GM12891 (cell line): ENCODE measurements around the gene HMG20B.

Experiments used
- DNase-seq: peaks from one replicate; pipeline ENCODE4 v3.0.0; 2011; ENCODE audit warnings: low spot score; ENCODE audit not compliant: insufficient read length
- FAIRE-seq: peaks from 2 replicates; lab custom pipeline; 2011; peaks lifted over from hg19 to GRCh38; lab: Jason Lieb, UNC
- PAX5 ChIP-seq: IDR thresholded peaks from 2 replicates; pipeline ENCODE4 v1.6.1; 2011; ENCODE audit warnings: low read length, moderate library complexity, mild to moderate bottlenecking; ENCODE audit not compliant: insufficient read depth, severe bottlenecking
- POLR2A ChIP-seq: IDR thresholded peaks from 2 replicates; pipeline ENCODE4 v1.6.1; 2011; ENCODE audit warnings: low read depth, low read length, control low read depth
- POLR2AphosphoS5 ChIP-seq: IDR thresholded peaks from 2 replicates; pipeline ENCODE4 v1.6.1; 2011; ENCODE audit warnings: low read depth, low read length, control low read depth
- POU2F2 ChIP-seq: IDR thresholded peaks from 2 replicates; pipeline ENCODE4 v1.6.1; 2011; ENCODE audit warnings: low read depth, mild to moderate bottlenecking, control low read depth, low read length, moderate library complexity
- SPI1 ChIP-seq: IDR thresholded peaks from 2 replicates; pipeline ENCODE4 v1.6.1; 2011; ENCODE audit warnings: low read depth, low read length, control low read depth
- TAF1 ChIP-seq: IDR thresholded peaks from 2 replicates; pipeline ENCODE4 v1.6.1; 2011; ENCODE audit warnings: low read depth, low read length, control low read depth

The HMG20B gene

DNA sequence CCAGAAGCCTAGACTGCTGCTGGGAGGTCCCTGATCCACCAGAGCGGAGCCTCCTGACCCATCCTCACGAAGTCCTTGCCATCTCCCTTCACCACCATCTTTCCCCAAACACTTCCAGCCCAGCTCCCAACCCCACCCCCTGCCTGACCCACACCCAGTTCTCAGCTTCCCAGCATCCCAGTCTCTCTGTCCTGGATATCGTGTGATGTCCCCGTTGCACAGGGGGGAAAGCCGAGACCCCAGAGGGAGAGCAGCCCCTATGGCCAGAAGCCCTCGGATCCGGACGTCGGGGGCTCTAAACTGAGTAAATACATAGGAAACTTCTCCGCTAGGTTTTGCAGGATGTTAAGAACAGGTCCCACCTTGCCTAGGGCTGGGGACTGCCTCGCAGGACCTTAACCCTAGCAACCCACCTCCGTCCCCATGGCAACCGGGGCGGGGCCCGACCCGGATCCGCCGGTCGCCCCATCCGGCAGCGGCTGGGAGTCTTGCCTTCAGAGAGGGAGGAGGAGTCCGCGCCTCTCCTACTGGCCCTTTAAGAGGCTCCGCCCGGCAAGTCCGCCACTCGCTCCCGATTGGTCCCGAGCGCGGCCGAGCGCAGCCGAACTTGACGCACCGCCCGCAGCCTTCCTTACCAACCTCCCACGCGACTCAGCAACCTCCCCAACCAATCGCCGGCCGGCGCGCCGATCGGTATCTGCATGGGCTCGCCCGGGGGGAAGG lies 451 bp upstream of the HMG20B start:
- TF ChIP-seq POU2F2, result no peak
- no peak for TF ChIP-seq TAF1
- no peak for TF ChIP-seq SPI1
- no peak for TF ChIP-seq POLR2AphosphoS5
- FAIRE-seq, result peak; percentile 100

DNA sequence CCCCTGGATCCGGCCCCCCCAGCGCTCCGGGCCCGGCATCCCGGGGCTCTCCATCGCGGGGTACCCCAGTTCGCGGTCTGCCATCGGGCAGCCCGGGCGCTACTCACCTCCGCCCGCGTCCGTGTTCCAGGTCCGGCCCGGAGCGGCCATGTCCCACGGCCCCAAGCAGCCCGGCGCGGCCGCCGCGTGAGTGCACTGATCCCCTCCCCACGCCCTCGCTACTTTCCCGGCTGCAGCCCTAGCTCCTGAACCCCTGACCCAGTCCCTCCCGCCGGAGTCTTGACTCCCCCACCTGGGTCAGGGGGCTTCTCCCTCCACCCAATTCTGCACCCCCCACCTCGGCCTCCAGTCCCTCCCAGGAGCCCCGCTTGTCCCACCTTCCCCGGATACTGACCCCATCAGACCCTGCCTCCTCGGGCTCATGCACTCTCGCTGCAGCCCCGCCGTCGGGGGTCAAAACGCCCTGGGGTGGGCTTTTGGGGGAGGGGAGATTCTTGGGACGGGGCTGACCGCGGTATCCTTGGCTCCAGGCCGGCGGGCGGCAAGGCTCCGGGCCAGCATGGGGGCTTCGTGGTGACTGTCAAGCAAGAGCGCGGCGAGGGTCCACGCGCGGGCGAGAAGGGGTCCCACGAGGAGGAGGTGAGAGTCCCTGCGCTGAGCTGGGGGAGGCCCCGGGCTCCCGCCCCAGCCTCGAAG lies 566 bp downstream of the HMG20B start:
- FAIRE-seq (no peak), DNase-seq (no peak)
- TF ChIP-seq TAF1 (no peak), SPI1 (no peak), PAX5 (no peak), POLR2A (no peak), POU2F2 (no peak), POLR2AphosphoS5 (no peak)

More for the DNA sequence above, 451 bp upstream of the HMG20B start:
- DNase-seq, result peak; percentile 98

DNA sequence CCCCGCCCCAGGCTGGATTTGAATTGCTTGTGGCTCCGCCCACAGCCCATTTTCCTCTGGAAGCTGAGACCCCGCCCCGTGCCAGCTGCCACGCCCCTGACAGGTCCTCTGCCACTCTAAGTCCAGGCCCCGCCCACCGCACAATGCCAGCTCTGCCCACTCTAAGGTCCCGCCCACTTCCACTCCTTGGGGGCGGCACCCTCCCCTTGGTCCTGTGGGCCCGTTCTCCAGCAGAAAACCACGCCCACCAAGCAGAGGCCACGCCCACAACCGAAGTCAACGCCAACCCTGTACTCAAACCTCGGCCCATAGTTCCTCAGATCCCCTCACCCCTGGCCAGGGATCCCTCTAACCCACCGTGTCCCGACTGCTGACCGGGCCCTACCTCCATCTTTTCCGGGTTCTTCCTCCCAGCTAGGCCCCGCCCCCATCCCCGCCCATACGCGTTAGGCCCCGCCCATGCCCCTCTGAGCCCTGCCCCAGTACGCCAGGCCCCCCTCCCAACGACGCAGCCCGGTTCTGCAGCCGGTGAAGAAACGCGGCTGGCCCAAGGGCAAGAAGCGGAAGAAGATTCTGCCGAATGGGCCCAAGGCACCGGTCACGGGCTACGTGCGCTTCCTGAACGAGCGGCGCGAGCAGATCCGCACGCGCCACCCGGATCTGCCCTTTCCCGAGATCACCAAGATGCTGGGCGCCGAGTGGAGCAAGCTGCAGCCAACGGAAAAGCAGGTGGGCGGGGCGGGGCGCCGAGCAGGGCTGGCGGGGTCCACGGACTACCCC lies 1.3 kb downstream of the HMG20B start:
- TF ChIP-seq SPI1, result no peak
- no peak for TF ChIP-seq PAX5
- TF ChIP-seq POLR2AphosphoS5, result no peak
- no peak for TF ChIP-seq POU2F2
- TF ChIP-seq TAF1, result no peak
- TF ChIP-seq POLR2A, result no peak
- DNase-seq (peak; percentile 87), FAIRE-seq (peak; percentile 97)

DNA sequence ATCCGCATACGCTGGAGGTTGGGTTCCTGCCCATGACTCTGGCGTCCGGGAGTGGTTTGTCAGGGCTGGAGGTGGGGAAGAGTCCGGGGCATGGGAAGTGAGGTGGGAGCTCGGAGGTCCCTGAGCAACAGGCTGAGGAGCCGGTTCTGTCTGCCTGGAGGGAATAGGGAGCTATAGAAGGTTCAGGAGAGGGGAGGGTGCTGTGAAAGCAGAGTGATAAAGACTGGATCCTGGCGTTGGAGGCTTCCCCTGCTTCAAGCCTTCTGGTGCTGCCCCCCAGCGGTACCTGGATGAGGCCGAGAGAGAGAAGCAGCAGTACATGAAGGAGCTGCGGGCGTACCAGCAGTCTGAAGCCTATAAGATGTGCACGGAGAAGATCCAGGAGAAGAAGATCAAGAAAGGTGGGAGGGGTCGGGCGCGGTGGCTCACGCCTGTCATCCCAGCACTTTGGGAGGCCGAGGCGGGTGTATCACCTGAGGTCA lies 2.6 kb downstream of the HMG20B start:
- no peak for DNase-seq
- FAIRE-seq, result no peak
- TF ChIP-seq POLR2AphosphoS5, result no peak
- no peak for TF ChIP-seq POLR2A
- TF ChIP-seq TAF1, result no peak
- TF ChIP-seq POU2F2, result no peak
- TF ChIP-seq SPI1, result no peak
- no peak for TF ChIP-seq PAX5

DNA sequence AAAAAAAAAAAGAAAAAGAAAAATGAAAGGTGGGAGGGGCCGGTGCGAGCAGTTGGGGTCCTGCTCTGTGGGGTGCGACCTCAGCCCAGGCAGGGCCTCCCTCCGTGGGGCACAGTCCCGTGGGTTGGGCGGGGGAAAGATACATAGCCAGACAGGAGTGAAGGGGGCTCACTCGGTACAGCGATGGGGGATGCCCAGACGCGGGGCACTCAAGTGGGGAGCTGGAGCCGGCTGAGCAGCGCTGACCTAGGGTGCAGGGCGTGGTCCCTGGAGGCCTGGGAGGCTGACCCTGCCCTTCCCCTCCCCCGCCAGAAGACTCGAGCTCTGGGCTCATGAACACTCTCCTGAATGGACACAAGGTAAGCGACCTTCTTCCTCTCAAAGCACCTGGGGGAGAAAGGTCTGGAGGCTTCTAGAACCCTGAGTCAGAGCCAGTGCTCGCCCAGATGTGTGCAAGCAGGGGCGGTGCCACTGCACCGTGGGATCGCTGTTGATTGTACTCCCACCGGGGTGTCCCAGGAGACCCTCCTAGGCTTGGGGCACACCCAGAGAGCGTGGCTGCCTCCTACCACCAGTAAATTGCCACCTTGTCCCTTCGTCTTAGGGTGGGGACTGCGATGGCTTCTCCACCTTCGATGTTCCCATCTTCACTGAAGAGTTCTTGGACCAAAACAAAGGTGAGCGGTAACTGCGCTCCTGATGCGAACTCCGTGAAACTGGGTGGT lies 3.4 kb downstream of the HMG20B start:
- no peak for FAIRE-seq
- no peak for DNase-seq
- TF ChIP-seq POLR2A (no peak), POU2F2 (no peak), SPI1 (no peak), POLR2AphosphoS5 (no peak), PAX5 (no peak), TAF1 (no peak)

DNA sequence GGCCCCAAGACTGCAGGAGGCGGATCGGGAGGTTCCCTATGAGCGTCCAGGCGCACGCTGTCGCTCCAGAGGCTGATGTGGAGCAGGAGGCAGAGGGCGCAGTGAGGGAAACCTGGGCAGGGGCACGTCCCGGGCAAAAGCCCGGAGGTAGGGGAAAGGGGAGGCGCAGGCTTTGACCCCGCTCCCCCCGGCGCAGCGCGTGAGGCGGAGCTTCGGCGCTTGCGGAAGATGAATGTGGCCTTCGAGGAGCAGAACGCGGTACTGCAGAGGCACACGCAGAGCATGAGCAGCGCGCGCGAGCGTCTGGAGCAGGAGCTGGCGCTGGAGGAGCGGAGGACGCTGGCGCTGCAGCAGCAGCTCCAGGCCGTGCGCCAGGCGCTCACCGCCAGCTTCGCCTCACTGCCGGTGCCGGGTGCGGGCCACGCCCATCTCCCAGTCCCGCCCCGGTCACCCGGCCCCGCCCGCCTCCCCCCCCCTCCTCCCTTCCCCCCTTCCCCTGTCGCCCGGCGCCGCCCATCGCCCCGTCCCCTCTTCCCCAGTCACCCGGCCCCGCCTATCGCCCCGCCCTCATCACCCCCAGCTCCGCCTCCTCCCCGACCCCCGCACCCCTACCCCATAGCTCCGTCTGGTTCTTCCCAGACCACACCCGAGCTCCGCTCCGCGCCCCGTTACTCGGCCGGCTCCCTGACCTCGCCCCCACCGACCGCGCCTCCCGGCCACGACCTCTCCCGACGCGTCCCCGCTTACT lies 4.1 kb downstream of the HMG20B start:
- FAIRE-seq, result no peak
- no peak for TF ChIP-seq PAX5
- DNase-seq, result no peak

DNA sequence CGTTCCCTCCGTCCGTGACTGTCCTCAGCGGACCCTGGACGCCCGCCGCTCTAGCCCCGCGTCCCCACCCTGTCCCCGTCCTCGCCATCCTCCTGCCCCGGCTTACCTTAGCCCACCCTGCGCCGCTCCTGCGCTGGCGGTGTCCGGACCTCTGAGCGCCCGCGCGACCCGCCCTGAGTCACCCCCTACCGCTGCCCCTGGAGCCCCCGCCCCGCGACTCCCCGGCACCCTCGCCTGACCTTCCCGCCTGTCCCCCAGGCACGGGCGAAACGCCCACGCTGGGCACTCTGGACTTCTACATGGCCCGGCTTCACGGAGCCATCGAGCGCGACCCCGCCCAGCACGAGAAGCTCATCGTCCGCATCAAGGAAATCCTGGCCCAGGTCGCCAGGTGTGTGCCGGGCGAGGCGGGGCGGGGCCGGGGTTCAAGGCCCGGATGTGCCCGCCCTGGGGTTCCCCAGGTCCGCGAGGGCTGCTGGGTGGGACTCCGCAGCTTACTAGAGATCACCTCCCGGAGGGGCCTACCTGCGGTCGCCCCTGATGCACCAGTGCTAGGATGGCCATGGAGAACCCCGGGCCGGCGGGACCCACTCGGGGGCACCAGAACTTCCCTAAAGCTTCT lies 5.1 kb downstream of the HMG20B start:
- DNase-seq (no peak), FAIRE-seq (no peak)
- no peak for TF ChIP-seq PAX5
- no peak for TF ChIP-seq TAF1
- no peak for TF ChIP-seq SPI1
- no peak for TF ChIP-seq POLR2AphosphoS5
- no peak for TF ChIP-seq POLR2A
- no peak for TF ChIP-seq POU2F2

DNA sequence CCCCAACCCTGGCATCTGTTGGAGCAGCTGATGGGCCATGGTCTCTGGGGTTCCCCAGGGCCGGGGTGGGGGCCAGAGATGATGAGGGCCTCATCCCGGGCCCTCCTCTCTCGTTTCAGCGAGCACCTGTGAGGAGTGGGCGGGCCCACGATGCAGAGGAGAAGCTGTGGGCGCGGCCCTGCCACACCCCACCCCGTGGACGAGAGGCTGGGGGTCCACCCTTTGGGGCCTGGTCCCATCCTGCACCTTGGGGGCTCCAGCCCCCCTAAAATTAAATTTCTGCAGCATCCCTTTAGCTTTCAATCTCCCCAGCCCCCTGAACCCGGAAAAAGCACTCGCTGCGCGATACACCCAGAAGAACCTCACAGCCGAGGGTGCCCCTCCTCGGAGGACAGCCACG lies 5.6 kb downstream of the HMG20B start:
- FAIRE-seq, result no peak
- no peak for DNase-seq

More for the DNA sequence above, 5.6 kb downstream of the HMG20B start:
- TF ChIP-seq POU2F2, result no peak
- no peak for TF ChIP-seq POLR2AphosphoS5
- TF ChIP-seq POLR2A, result no peak
- no peak for TF ChIP-seq TAF1
- no peak for TF ChIP-seq SPI1
- TF ChIP-seq PAX5, result no peak
